Islet of Langerhans (tissue), 1 donor: ENCODE results near the gene BBLN.
"Not testable (repeated sequence)": the region's sequence is repeated elsewhere in the genome, so short reads cannot be mapped to it uniquely, and the experiment has no call there.

Experiments
- FAIRE-seq: peaks from one replicate; lab custom pipeline; 2011; peaks lifted over from hg19 to GRCh38; lab: Jason Lieb, UNC

The BBLN gene, protein sequence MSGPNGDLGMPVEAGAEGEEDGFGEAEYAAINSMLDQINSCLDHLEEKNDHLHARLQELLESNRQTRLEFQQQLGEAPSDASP

DNA sequence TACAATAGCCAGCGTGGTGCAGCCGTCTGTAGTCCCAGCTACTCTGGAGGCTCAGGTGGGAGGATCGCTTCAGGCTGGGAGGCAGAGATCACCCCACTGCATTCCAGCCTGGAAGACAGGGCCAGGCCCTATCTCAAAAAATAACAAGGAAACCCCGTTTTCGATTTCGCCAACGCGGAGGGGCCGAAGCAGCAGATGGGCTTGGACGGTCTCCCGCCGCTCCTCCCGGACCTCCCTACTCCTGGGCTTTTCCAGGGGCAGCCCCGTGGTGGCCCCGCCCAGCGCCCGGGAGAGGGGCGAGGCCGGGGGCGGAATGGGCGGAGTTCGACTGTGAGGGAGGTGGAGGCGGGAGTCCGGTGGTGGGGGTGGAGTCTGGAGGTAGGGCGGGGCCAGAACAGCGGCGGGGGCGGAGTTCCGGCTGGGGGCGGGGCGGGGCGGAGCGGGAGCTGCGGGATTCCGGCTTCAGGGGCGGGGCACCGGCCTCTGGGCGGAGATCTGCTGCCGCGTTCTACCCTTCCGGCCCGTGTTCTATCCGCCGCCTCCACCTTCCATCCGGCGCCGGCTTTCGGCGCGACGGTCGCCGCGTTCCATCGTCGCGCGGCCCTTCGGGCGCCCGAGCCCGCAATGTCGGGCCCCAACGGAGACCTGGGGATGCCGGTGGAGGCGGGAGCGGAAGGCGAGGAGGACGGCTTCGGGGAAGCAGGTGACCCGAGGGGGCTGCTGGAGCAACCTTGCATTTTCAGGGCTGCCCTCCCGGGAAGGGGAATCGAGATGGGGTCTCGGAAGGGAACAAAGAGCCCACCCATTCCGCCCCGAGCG, at the start of gene BBLN:
BBLN (plus strand) TSS at position 482 of the 819 bp plus-strand sequence; CDS start at position 625, 143 bp downstream.
- no peak for FAIRE-seq

DNA sequence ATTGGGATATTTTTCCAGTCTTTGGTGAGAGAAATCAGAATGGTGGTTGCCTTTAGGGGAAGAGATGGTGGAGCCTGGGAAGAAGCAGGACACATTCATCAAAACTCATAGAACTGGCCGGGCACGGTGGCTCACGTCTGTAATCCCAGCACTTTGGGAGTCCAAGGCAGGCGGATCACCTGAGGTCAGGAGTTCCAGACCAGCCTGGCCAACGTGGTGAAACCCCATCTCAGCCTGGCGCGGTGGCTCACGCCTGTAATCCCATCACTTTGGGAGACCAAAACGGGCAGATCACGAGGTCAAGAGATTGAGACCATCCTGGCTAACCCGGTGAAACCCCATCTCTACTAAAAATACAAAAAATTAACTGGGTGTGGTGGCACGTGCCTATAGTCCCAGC, 48.3 kb upstream of the BBLN start:
- not testable (repeated sequence) for FAIRE-seq

DNA sequence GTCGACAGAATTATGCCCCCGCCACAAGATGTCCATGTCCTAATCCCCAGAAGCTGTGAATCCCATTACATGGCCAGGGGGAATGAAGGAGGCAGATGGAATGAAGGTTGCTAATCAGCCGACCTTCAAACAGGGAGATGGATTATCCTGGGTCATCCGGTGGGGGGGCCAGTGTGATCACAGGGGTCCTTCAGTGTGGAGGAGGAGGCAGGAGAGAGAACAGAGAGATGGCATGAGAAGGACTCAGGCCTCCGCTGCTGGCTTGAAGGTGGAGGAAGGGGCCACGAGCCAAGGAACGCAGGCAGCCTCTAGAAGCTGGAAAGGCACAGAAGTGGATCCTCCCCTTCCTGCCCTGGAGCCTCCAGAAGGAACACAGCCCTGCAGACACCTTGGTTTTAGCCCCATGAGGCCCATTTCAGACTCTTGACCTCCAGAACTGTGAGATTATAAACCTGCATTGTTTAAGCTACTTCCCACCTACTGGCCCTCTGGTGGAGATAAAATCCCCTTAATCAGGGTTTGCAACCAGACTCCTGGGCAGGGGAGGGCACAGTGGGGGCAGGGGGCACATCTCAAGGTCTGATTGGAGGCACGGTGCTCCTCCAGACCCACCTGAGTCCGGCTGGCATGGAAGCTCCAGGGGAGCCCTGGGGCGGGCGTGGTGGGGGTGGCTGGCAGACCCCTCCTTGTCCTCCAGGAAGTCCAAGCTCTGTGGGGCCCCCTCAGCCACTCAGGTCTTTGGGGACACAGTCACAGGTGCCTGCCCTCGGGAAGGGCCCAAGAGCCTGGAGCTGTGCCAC, 46.3 kb upstream of the BBLN start:
- no peak for FAIRE-seq

DNA sequence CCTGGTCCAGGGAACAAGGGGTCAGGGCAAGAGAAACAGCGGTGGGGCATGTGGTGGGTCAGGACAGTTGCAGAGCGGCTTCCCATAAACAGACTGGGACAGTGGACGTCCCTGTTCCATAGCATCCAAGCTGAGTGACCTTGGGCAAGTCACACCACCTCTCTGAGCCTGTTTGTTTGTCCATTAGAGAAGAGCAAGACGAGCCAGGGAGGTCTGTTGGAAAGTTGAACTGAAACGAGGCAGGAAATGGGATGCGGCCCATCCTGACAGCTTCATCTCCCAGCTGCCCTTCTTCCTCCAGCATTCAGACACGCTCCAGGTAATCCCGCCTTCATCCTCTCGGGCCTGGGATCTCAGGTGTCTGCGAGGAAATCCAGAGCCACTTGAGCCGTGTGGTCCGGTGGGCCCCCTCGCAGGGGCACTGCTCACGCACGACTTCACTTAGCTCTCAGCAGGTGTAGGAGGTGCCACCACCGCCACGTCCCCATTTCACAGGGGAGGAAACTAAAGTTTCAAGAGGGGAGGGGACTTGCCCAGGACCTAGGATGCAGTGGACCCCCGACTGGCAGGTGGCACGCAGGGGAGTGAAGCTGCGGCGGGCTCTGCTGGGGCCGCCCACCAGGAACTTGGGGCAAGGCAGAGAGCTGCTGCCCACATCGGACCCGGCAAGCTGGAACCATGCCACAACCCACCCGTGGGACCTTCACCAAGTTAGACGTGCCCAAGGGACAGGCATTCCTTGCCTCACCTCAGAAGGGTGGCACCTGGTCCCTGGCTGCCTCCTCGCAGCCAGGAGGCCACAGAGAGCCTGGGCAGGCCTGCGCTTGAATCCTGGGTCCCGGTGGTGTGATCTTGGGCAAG, 45.5 kb upstream of the BBLN start:
- FAIRE-seq, result no peak

DNA sequence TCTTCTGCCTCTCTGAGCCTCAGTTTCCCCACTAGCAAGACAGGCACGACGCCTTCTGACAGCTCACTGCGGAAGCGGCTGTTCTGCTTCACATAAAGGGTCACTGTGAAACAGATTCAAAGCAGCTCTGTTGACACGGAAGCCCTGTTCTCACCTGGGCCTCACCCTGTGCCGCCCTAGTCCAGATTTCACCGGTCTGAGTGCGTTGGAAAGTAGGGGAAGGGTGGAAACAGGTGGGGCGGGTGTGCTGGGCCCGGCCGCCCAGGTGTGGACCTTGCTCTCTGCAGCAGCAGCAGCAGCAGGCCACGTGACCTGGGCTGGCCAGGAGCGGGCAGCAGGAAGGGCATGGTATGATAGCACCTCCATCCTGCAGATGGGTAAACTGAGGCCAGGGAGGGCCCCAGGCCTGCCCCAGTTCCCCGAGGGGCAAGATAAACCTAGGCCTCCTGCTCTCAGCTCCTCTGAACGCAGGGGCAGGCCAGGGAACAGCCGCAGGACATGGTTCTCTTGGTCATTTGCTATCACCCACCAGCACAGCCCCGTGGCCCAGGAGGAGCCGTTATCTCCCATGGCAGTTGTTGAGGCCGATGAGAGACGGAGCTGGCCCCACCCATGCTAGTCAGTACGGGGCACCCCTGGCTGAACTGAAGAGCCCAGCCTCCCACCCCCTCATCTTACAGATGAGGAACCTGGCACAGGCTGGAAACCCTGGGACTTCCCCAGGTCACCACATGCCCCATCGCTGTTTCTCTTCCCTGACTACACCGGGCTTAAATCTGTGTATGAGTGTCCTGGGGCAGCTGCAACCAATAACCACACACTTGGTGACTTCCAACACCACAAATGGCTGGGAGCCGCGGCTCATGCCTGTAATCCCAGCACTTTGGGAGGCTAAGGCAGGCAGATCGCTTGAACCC, 44.6 kb upstream of the BBLN start:
- FAIRE-seq, result no peak

DNA sequence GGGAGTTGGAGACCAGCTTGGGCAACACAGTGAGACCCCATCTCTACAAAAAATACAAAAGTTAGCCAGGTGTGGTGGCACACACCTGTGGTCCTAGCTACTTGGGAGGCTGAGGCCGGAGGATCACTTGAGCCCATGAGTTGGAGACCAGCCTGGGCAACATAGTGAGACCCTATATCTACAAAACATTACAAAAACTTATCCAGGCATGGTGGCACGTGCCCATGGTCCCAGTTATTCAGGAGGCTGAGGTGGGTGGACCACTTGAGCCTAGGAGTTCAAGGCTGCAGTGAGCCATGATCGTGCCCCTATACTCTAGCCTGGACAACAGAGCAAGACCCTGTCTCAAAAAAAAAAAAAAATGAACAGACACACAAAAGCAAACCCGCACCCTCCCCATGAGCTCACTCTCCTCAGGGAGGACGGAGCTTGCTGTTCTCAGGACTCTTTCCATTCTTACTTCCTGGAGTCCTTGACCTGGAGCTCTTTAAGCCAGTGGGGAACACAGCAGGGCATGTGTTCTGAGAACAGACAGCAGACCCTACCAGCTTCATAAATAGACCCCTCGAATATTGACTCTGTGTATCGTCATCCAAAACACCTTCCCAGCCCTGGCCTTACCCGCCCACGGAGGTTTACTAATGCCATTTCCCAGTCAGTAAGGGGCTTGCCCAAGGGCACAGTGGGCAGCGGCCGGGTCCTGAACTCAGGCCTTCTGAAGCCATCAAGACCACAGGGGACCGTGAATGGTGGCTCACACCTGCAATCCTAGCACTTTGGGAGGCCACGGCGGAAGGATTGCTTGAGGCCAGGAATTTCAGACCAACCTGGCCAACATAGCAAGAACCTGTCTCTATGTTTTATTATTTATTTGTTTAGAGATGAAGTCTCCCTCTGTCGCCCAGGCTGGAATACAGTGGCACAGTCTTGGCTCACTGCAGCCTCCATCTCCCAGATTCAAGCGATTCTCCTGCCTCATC, 43.7 kb upstream of the BBLN start:
- FAIRE-seq, result no peak

DNA sequence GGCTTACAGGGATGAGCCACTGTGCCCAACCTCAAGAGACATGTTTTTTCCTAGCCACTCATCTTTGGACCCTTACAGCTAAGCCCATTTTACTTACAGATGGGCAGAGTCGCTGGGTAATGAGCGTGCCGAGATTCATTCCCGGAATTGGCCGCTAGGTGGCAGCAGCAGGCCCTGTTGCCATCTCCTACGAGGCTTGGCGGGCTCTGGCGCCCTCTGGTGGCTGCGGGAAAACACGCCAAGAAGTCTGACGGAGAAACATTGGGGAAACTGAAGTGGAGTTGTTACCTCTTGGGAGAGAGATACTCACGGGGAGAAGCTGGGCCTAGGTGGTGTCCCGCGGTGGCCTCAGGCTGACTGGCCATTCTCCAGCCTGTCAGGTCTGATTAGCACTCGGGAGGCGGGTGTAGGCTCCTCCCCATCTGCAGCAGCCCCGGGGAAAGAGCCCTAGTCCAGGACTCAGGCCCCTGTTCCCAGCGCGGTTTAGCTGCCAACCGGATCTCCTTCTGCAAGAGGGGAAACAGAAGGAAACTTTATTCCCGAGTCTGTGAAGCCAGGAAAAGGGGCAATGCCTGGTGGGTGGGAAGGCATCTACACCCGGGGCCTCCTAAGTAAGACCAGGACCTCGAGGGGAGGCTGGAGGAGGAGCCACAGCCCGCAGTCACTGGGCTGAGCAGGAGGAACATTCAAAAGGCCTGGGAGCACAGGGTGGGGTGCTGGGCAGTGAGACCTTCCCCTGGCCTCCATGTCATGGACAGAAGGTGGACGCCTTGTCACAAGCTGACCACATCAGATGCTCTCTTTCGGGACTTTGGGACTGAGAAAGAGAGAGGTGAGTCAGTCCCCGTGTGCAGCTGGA, 42.2 kb upstream of the BBLN start:
- FAIRE-seq, result peak; percentile 49

DNA sequence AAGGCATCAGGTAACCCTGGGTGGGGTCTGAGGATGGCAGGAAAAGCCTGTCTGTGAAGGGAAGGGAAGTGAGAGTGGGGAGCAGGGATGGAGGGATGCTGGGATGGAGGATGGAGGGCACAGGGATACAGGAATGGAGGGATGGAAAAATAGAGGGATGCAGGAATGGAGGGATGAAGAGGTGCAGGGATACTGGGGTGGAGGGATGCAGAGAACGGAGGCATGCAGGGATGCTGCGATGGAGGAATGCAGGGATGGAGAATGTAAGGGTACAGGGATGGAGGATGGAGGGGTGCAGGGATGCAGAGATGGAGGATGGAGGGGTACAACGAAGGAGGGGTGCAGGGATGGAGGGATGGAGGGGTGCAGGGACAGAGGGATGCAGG, 41.6 kb upstream of the BBLN start:
- FAIRE-seq, result no peak

DNA sequence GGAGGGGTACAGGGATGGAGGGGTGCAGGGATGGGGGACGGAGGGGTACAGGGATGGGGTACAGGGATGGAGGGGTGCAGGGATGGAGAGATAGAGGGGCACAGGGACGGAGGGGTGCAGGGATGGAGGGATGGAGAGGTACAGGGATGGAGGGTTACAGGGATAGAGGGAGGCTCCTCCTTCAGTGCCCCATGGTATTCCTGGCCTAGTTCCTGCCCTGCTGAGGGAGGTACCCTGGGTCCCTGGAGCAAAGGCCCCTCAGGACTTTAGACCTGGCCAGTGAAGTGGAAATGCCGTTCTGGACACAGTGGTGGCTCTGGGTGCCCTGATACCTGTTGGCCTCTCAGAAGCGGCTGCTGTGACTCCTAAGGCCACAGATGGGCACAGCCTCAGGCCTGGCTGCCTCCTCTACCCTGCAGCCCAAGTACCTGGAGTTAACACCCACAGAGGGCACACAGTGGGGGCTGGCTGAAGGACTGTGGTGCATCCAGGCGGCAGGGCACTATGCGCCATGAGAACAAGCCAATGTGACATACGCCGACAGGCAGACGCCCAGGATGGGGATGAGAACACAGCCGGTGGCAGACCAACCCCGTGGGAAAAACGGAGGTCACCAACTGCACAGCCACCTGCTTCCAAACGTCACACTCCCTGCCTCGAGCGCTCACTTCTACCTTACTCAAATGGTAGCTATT, 40.9 kb upstream of the BBLN start:
- no peak for FAIRE-seq

DNA sequence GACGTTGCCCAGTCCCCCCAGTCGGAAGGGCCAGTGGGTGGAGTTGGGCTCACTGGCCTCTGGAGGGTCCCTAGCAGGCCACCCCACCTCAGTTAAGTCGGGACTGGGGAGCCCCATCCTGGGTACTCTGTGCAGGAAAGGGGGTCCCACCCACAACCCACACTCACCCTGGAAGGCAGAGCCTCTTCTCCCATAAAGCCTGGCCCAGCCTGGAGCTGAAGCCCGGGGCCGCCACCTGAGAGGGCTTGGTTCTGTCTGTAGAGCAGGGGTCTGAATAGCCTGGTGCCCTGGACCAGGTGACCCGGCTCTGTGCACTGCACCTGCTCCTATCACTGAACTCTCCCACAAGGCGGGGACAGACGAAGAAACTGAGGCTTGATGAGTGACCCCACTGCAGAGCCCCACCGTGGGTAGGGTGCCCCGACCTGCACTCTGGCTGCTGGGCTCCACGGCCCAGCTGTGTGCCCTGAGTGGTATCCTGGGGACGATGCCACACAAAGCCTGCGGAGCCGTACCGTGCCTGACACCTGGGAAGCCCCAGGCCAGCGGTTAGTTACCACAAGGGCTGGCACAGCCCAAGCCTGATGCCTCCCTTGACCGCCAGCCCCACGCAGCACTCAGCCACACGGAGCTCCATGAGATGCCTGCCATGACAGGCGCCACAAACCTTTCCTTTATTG, 39.9 kb upstream of the BBLN start:
- FAIRE-seq, result no peak

DNA sequence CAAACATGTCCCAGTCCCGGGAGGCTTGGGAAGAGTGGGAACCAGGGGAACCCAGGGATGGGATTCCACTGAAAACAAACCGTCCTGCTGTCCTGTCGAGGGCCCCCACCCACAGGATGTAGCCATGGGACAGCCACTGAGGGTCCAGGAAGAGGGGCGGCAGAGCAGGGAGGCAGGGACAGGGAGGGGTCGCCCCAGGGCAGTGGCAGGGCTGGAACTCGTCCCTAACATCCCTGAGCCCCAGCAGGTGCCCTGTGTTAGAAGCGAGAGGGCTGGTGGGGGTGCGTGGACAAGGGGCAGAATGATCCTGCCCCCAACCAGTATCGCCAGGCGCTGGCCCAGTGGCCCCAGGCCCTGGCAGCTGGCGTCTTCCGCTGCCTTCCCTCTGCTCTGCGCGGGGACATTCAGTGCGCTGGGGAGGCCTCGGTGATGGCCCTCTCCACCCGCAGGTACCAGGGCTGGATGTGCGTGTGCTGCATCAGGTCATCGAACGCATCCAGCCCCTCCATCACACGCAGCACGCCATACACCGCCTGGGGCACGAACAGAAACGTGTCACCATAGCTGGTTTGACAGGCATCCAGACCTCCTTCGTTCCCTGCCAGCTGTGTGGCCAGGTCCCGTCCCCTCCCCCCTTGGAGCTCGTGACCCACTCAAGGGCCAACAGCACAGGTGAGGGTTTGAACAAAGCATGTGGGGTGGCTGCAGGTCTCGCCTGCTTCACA, 39.2 kb upstream of the BBLN start:
- no peak for FAIRE-seq

DNA sequence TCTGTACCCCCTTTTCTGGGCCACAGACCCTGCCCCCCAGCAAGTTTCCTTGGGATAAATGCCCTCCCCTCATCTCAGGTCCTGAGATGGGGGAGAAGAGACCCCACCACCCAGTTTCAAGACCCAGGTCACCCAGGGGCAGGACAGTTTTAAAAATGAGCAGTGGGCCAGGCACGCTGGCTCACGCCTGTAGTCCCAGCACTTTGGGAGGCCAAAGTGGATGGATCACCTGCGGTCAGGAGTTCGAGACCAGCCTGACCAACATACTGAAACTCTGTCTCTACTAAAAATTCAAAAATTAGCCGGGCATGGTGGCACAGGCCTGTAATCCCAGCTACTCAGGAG, 38.6 kb upstream of the BBLN start:
- FAIRE-seq, result no peak

DNA sequence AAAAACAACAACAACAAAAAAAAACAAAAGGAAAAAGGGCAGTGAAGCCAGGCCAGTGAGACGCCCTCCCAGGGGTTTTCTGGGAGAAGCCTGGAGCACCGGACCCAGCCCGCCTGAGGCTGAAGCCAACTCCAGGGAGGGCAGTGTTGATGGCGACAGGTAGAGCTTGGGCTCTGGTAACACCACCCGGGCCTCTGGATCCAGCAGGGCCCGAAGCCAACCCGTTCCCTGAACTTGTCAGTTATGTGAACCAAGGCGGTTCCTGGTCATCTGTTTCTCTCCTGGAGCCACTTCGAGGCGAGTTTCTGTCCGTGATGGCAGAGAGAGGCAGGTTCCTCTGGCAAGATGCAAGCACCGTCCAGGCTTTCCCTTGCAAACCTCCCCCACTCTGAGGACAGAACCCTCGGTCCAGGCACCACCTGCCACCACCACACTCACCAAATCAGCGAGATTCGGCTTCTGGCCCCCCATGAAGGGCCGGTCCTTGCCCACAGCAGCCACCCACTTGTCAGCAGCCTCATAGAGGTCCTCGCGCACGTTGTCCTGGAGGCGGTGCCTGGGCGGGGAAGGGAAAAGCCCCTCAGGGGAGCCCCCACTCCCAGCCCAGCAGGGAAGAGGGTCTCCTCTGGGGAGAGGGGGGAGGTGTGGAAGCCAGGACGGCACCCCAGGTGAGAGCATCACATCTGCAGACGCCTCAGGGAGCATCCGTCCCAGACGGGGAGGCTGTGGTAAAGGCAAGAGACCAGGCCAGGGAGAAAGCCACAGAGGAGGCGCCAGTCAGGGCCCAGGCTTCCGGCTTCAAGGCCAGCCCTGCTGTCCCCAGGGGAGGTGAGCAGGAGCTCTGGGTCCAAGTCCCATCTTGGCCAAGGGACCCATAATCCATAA, 37.9 kb upstream of the BBLN start:
- no peak for FAIRE-seq

DNA sequence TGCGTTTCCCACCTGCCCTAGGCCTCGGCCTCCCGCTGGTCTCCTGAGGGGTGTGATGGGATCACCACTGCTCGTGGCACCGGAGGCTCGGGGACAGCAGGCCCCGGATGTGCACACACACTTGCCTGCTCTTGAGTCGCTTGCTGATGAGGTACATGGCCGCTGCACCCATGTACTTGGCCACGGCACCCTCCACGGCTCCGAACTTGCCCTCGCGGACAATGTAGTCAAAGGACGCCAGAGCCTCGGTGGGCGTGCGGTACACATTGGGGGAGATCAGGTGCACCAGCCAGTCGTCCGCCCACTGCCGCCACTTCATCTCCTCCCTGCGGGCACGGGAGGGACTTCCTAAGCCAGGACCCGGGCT, 37.3 kb upstream of the BBLN start:
- FAIRE-seq, result no peak

DNA sequence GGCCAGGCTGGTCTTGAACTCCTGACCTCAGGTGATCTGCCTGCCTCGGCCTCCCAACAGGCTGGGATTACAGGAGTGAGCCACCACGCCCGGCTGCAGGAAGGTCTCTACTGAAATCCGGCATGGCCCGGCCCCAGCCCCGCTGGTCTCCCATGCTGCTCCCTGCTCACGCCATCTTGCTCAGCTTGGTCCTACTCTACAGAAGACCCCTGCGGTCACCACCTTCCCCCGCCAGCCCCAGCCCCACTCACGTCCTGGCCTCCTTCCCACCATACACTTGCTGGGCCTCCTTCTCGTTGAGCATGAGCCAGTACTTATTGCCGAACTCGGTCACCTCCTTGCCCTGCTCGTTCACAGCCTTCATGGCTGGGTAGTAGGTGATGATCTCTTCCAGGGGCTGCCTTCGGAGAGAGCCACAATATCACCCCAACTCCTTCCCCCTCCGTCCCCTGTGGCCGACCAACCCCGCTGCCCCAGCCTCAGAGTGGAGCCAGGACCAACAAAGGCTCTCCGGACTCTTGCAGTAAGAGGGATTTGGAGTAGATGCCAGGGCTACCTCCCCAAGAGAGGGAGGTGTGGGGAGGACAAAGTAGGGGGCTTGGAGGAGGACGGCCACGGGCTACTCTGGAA, 36.5 kb upstream of the BBLN start:
- FAIRE-seq, result no peak

DNA sequence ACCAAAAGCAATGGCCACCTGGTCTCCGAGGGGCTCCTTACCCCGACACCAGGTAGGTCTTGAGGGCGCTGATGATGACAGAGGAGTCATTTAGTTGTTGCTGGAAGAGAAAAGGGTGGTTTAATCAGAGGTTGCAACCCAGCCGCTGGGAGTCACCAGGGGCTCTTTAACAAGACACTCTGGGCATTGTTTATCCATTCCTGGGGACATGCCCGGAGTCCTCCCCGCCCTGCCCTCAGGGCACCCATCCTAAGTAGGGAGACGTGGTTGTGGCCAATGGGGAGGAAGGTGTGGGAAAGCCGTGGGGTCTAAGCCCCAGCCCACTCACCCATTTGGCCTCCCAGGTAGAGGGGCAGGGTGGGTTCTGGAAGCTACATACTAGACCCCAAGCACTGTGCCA, 35.6 kb upstream of the BBLN start:
- FAIRE-seq, result no peak
